ENCODE data around the gene SLC2A10.

GRCh38 chr20:46673394-46674252 is 35.8 kb upstream of the SLC2A10 start:
- TF ChIP-seq CTCF (IDR thresholded peaks at IDR 0.05; ENCODE audit: insufficient read depth, low read depth, low read length) (no peak), EZH2 (IDR thresholded peaks at IDR 0.05; ENCODE audit: insufficient read depth, low read length) (no peak)
